Measurements from ENCODE around the gene NDUFAF2.

- TF ChIP-seq, protein P1, sequence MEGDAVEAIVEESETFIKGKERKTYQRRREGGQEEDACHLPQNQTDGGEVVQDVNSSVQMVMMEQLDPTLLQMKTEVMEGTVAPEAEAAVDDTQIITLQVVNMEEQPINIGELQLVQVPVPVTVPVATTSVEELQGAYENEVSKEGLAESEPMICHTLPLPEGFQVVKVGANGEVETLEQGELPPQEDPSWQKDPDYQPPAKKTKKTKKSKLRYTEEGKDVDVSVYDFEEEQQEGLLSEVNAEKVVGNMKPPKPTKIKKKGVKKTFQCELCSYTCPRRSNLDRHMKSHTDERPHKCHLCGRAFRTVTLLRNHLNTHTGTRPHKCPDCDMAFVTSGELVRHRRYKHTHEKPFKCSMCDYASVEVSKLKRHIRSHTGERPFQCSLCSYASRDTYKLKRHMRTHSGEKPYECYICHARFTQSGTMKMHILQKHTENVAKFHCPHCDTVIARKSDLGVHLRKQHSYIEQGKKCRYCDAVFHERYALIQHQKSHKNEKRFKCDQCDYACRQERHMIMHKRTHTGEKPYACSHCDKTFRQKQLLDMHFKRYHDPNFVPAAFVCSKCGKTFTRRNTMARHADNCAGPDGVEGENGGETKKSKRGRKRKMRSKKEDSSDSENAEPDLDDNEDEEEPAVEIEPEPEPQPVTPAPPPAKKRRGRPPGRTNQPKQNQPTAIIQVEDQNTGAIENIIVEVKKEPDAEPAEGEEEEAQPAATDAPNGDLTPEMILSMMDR (IDR thresholded peaks at IDR 0.05; ENCODE audit: low read depth, low read length), result no peak
- TF ChIP-seq EZH2phosphoT487 (IDR thresholded peaks at IDR 0.05; ENCODE audit: low read depth), result no peak
These were observed 65.8 kb downstream of the NDUFAF2 start for GRCh38 chr5:61010467-61011454.
